ENCODE results near the gene ENPP3. TPM values are rescaled to one million over a fixed set of nuclear protein-coding genes. Genes with fewer than 3 reads are reported as not detected.
A peak's percentile ranks its signal among the peaks of the same experiment; 100 is the strongest.

ENPP3 gene
- total and polyA plus RNA-seq, 2 of the 13 experiments (the other 11 are each of a cell fraction or from before 2014, with no cell fraction given), result 40.0 to 75.4 TPM

DNA sequence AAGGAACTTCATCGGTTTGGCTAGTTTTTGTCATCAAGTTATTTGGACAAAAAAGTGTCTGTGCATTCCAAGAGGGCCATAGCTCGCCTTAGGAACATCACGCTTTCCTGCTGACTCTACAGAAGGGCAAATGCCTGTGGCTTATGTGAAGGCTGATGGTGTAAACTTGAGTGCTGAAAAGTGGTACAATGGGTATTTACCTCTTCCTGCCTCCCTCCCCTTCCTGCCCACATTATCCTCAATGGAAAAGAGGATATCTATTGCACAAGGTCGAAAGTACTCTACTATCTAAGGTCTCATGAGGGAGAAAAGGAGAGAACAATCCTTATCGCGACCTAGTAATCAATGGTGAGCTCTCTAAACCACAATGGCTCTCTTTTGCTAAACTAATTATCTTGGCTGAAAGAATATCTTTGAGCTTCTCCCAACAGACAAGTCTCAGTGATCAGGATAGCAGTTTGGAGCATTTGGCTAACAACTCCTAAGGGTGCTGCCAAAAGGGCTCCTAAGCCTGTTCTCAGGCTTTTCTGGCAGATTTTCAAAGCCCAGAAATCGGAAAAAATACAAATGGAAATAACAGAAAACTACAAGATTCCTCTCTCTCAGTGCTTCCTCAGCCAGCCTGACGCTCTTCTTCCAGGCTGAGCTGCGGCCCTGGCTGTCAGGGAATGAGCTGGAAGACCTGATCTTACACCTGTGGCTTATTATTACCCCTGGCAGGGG lies 128.1 kb downstream of the ENPP3 start (continued):
- TF ChIP-seq, protein P1, sequence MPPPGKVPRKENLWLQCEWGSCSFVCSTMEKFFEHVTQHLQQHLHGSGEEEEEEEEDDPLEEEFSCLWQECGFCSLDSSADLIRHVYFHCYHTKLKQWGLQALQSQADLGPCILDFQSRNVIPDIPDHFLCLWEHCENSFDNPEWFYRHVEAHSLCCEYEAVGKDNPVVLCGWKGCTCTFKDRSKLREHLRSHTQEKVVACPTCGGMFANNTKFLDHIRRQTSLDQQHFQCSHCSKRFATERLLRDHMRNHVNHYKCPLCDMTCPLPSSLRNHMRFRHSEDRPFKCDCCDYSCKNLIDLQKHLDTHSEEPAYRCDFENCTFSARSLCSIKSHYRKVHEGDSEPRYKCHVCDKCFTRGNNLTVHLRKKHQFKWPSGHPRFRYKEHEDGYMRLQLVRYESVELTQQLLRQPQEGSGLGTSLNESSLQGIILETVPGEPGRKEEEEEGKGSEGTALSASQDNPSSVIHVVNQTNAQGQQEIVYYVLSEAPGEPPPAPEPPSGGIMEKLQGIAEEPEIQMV (CRISPR knock-in tag; IDR thresholded peaks at IDR 0.05; ENCODE audit: low read depth), result no peak
- TF ChIP-seq, protein P2, sequence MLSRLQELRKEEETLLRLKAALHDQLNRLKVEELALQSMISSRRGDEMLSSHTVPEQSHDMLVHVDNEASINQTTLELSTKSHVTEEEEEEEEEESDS (CRISPR knock-in tag; IDR thresholded peaks at IDR 0.05; ENCODE audit: borderline replicate concordance), result no peak
- TF ChIP-seq ZNF337 (CRISPR knock-in tag; IDR thresholded peaks at IDR 0.05; ENCODE audit: borderline replicate concordance, low read depth), result no peak
- TF ChIP-seq ZMYM4 (CRISPR knock-in tag; IDR thresholded peaks at IDR 0.05), result peak; percentile 49; the same call in 1 of the 2 replicates
- TF ChIP-seq TARDBP (CRISPR knock-in tag; IDR thresholded peaks at IDR 0.05), result peak; percentile 30; the same call in 1 of the 2 replicates
- 0 out of 2 replicates have a peak, but pooled peaks have one; percentile 54 for TF ChIP-seq HNF4G (IDR thresholded peaks at IDR 0.05; ENCODE audit: borderline replicate concordance, low read depth, low read length)
- no peak for TF ChIP-seq HNF4G (CRISPR knock-in tag; IDR thresholded peaks at IDR 0.05; ENCODE audit: borderline replicate concordance, low read depth)
- no peak for TF ChIP-seq SOX6 (IDR thresholded peaks at IDR 0.05)
- TF ChIP-seq SOX6 (CRISPR knock-in tag; IDR thresholded peaks at IDR 0.05), result peak; percentile 94
- TF ChIP-seq TCF7 (IDR thresholded peaks at IDR 0.05; ENCODE audit: low read depth), result peak; percentile 62
- TF ChIP-seq SP1 (IDR thresholded peaks at IDR 0.05), result no peak
- no peak for TF ChIP-seq SP1 (CRISPR knock-in tag; IDR thresholded peaks at IDR 0.05)
- TF ChIP-seq, protein P3, sequence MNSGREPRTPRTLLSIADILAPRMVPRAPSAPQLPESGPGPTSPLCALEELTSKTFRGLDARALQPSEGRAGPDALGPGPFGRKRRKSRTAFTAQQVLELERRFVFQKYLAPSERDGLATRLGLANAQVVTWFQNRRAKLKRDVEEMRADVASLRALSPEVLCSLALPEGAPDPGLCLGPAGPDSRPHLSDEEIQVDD (CRISPR knock-in tag; IDR thresholded peaks at IDR 0.05; ENCODE audit: borderline replicate concordance), result no peak
- TF ChIP-seq, protein P4, sequence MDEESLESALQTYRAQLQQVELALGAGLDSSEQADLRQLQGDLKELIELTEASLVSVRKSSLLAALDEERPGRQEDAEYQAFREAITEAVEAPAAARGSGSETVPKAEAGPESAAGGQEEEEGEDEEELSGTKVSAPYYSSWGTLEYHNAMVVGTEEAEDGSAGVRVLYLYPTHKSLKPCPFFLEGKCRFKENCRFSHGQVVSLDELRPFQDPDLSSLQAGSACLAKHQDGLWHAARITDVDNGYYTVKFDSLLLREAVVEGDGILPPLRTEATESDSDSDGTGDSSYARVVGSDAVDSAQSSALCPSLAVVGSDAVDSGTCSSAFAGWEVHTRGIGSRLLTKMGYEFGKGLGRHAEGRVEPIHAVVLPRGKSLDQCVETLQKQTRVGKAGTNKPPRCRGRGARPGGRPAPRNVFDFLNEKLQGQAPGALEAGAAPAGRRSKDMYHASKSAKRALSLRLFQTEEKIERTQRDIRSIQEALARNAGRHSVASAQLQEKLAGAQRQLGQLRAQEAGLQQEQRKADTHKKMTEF (CRISPR knock-in tag; IDR thresholded peaks at IDR 0.05), result 0 out of 2 replicates have a peak, but pooled peaks have one; percentile 27
- no peak for TF ChIP-seq ZNF546 (CRISPR knock-in tag; conservative IDR thresholded peaks at IDR 0.05)
- no peak for TF ChIP-seq KDM4B (CRISPR knock-in tag; IDR thresholded peaks at IDR 0.05)
- TF ChIP-seq RFXANK (CRISPR knock-in tag; IDR thresholded peaks at IDR 0.05), result 0 out of 2 replicates have a peak, but pooled peaks have one; percentile 20
- no peak for TF ChIP-seq SETDB1 (CRISPR knock-in tag; IDR thresholded peaks at IDR 0.05; ENCODE audit: borderline replicate concordance)
- TF ChIP-seq, protein P5, sequence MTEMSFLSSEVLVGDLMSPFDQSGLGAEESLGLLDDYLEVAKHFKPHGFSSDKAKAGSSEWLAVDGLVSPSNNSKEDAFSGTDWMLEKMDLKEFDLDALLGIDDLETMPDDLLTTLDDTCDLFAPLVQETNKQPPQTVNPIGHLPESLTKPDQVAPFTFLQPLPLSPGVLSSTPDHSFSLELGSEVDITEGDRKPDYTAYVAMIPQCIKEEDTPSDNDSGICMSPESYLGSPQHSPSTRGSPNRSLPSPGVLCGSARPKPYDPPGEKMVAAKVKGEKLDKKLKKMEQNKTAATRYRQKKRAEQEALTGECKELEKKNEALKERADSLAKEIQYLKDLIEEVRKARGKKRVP (CRISPR knock-in tag; IDR thresholded peaks at IDR 0.05), result peak in 1 of 2 experiments; percentile 12; a peak in 1 of 4 replicates
- no peak for TF ChIP-seq PHF5A (CRISPR knock-in tag; IDR thresholded peaks at IDR 0.05; ENCODE audit: low read depth, unreplicated experiment)
- TF ChIP-seq GFI1 (CRISPR knock-in tag; IDR thresholded peaks at IDR 0.05; ENCODE audit: borderline replicate concordance), result peak; percentile 63; the same call in 1 of the 2 replicates
- TF ChIP-seq, protein P6, sequence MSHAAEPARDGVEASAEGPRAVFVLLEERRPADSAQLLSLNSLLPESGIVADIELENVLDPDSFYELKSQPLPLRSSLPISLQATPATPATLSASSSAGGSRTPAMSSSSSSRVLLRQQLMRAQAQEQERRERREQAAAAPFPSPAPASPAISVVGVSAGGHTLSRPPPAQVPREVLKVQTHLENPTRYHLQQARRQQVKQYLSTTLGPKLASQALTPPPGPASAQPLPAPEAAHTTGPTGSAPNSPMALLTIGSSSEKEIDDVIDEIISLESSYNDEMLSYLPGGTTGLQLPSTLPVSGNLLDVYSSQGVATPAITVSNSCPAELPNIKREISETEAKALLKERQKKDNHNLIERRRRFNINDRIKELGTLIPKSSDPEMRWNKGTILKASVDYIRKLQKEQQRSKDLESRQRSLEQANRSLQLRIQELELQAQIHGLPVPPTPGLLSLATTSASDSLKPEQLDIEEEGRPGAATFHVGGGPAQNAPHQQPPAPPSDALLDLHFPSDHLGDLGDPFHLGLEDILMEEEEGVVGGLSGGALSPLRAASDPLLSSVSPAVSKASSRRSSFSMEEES (CRISPR knock-in tag; IDR thresholded peaks at IDR 0.05), result peak; percentile 61; the same call in 1 of the 2 replicates
- TF ChIP-seq HIVEP1 (CRISPR knock-in tag; IDR thresholded peaks at IDR 0.05), result no peak
- TF ChIP-seq ZNF143 (CRISPR knock-in tag; IDR thresholded peaks at IDR 0.05), result no peak
